ENCODE data around the gene SAMD8.
A peak's percentile ranks its signal among the peaks of the same experiment; 100 is the strongest.
"Not testable (repeated sequence)": the region's sequence is repeated elsewhere in the genome, so short reads cannot be mapped to it uniquely, and the experiment has no call there.

The SAMD8 gene

DNA sequence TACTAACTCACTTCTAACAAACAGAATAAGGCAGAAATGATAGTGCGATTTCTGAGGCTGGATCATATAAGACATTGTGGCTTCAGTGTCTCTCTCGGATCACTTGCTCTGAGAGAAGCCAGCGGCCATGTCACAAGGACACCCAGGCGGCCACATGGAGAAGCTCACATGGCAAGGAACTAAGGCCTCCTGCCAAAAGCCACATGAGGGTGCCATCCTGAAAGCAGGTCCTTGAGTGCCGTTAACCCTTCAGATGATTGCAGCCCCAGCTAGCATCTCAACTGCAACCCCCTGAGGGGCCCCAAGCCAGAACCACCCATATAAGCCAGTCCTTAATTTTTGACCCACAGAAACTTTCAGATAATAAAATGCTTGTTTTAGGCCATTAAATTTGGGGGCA lies 92.3 kb downstream of the SAMD8 start:
- in situ Hi-C loops (cut with HindIII; ENCODE audit: low pct_ligation_motif_present, low pct_unique_long_range_greater_than_20kb, low sequenced_read_pairs), result no loop called here
- no peak for DNase-seq

DNA sequence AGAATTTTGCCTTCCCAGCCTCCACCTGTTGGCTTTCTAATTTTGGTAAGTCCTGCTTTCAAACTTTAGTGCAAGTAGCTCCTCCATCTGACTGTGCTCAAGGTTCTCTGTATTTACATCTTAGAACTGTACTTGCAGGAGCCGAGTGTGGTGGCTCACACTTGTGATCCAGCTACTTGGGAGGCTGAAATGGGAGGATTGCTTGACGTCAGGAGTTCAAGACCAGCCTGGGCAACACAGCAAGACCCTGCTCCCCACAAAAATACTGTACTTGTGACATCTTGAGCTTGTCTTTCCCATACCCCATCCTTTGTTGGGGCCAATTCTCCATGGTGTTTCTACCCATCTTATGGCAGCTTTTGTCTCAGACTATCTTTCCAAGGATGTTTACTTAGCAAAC lies 94.5 kb downstream of the SAMD8 start:
- in situ Hi-C loops (cut with HindIII; ENCODE audit: low pct_ligation_motif_present, low pct_unique_long_range_greater_than_20kb, low sequenced_read_pairs), result no loop called here
- no peak for DNase-seq

- DNase-seq; in situ Hi-C loops (cut with HindIII; ENCODE audit: low pct_ligation_motif_present, low pct_unique_long_range_greater_than_20kb, low sequenced_read_pairs): not testable (repeated sequence)
Measured at GRCh38 chr10:75206638-75207037, 95.2 kb downstream of the SAMD8 start.

- no peak for DNase-seq
- in situ Hi-C loops (cut with HindIII; ENCODE audit: low pct_ligation_motif_present, low pct_unique_long_range_greater_than_20kb, low sequenced_read_pairs), result no loop called here
Measured at GRCh38 chr10:75207079-75207856, 95.8 kb downstream of the SAMD8 start.

DNA sequence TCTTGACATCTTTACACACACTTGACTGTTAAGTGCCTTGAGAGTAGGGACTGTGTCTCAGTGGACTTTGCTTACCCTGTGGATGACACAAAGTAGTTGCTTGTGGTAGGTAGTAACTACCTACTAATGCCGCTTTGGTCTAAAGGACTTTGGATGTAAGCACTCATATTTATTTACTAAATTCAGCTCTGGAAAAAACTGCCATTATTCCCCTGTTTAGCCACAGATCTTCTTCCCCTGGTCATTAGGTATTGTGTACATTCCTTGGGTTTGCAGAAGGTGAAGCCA lies 96.3 kb downstream of the SAMD8 start:
- in situ Hi-C loops (cut with HindIII; ENCODE audit: low pct_ligation_motif_present, low pct_unique_long_range_greater_than_20kb, low sequenced_read_pairs), result no loop called here
- no peak for DNase-seq

DNA sequence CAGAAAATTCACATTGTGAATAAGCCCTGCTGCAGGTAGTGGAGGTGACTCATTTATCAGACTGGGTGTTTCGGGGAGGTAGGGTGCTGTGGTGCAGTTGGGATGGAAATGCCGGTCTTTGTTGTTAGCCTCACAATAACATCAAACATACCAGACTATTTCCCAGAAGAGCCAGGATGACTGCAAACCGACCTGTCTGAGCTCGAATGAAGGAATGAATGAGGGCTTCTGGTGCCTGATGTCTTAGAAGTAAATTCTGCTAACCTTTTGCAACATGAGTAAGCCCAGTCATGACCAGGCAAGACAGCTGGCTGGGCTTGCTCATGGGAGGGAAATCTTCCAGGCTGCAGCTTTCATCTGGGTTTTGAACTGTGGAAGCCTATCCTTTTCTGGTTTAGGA lies 96.7 kb downstream of the SAMD8 start:
- DNase-seq, result no peak
- in situ Hi-C loops (cut with HindIII; ENCODE audit: low pct_ligation_motif_present, low pct_unique_long_range_greater_than_20kb, low sequenced_read_pairs), result no loop called here

- in situ Hi-C loops (cut with HindIII; ENCODE audit: low pct_ligation_motif_present, low pct_unique_long_range_greater_than_20kb, low sequenced_read_pairs), result no loop called here
- no peak for DNase-seq
Measured at GRCh38 chr10:75209086-75209920, 97.8 kb downstream of the SAMD8 start.

GRCh38 chr10:75209921-75210281 lies 98.4 kb downstream of the SAMD8 start:
- in situ Hi-C loops (cut with HindIII; ENCODE audit: low pct_ligation_motif_present, low pct_unique_long_range_greater_than_20kb, low sequenced_read_pairs), result no loop called here
- peak; percentile 72 for DNase-seq

GRCh38 chr10:75210282-75211006 lies 99.0 kb downstream of the SAMD8 start, which contains the start of gene VDAC2:
Gene VDAC2 (plus strand): TSS chr10:75210796. CDS start chr10:75211159, 363 bp downstream.
- in situ Hi-C loops (cut with HindIII; ENCODE audit: low pct_ligation_motif_present, low pct_unique_long_range_greater_than_20kb, low sequenced_read_pairs), result no loop called here

DNA sequence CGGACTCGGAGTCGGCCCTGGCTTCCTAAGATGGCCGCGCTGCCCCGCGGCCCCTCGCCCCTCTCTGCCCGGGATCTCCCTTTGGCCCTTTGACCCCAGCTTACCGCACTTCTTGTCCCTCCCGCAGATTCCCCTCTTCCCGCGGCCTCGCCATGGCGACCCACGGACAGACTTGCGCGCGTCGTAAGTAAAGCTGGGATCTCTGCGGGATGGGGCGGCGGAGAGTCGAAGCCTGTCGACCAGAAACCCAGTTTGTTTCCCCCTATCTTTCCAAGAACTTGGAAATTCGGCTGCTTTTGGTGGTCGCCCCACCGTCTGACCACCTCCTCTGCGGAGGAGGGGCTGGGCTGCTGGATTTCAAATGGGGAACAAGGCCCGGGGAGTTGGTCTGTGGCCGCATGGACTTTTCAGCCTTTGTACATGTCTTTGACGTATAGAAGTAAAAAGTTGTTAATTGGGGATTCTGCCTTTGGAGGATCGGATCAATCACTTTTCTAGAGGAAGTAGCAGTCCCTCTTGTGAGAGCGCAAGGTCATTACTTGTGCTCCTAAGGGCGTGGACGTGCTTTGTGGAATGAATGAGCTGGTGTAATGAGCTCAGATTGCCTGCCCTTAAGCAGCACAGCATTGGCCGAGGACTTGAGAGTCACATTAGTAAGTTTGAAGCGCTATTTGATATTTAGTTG lies 99.7 kb downstream of the SAMD8 start:
- in situ Hi-C loops (cut with HindIII; ENCODE audit: low pct_ligation_motif_present, low pct_unique_long_range_greater_than_20kb, low sequenced_read_pairs), result no loop called here
- DNase-seq, result peak; percentile 62

More at GRCh38 chr10:75210282-75211006, 99.0 kb downstream of the SAMD8 start, which contains the start of gene VDAC2:
- DNase-seq, result peak; percentile 88

DNA sequence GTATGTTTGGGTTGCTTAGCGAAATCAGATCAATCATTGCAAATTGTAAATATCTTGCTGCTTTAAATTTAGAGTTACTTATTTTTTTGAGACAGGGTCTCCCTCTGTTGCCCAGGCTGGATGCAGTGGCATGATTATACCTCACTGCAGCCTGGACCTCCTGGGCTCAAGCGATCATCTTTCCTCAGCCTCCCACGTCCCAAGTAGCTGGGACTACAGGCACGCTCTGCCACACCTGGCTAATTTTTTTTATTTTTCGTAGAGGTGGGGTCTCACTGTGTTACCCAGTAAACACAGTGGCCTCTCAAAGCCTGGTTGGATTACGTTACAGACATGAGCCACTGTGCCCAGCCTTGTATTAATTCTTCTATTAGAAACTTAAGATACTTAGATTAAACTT lies 100.9 kb downstream of the SAMD8 start:
- DNase-seq, result no peak
- in situ Hi-C loops (cut with HindIII; ENCODE audit: low pct_ligation_motif_present, low pct_unique_long_range_greater_than_20kb, low sequenced_read_pairs), result no loop called here

DNA sequence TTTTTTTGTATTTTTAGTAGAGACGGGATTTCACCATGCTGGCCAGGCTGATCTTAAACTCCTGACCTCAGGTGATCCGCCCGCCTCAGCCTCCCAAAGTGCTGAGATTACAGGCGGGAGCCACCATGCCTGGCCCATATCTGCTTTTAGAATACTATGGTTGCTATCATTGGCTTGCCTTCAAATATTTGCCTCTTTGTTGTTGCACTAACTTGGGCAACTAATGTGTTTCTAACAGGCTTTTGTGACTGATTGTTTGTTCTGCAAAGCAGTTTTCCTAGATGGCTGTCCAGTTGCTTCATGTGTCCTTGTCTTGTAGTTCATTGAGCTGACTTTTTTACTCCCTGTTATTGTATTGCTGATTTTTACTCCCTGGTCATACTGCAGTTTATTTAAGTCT lies 108.8 kb downstream of the SAMD8 start:
- no peak for DNase-seq
- in situ Hi-C loops (cut with HindIII; ENCODE audit: low pct_ligation_motif_present, low pct_unique_long_range_greater_than_20kb, low sequenced_read_pairs), result no loop called here

GRCh38 chr10:75221492-75221891 lies 110.0 kb downstream of the SAMD8 start:
- DNase-seq; in situ Hi-C loops (cut with HindIII; ENCODE audit: low pct_ligation_motif_present, low pct_unique_long_range_greater_than_20kb, low sequenced_read_pairs): not testable (repeated sequence)

DNA sequence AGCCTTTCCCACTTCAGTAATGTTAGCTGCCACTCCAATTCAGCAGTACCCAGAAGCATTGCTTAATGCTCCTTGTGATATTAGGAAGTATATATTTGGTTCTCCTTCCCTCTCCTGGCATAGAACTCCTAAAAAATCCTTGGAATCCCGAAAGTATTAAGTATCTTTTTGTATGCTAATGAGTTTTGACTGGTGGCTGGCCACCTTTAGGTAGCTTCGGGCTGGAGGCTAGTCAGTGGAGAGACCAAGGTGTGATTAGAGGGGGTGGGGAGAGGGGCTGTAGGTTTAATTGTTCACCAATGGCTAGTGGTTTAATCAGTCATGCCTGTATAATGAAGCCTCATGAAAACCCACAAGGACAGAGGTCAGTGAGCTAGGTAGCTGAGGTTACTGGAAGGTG lies 112.1 kb downstream of the SAMD8 start:
- no peak for DNase-seq
- in situ Hi-C loops (cut with HindIII; ENCODE audit: low pct_ligation_motif_present, low pct_unique_long_range_greater_than_20kb, low sequenced_read_pairs), result no loop called here

DNA sequence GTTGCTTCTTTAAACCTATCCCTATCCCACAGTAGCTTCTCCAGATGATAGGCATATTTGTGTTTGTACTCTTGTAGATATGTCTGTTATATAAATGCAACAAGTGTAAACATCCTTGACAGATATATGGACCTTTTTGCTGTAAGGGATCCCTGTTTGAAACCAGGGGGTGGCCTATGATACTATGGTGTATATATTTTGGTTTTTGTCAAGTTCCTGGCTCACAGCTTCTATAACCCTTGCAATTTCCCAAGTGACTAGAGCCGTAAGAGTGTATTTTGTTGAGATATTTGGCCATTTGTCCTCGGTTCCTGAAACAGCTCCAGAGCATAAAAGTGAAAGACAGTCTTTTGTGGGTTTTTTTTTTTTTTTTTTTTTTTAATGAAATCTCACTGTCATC lies 114.6 kb downstream of the SAMD8 start:
- in situ Hi-C loops (cut with HindIII; ENCODE audit: low pct_ligation_motif_present, low pct_unique_long_range_greater_than_20kb, low sequenced_read_pairs), result no loop called here
- no peak for DNase-seq

DNA sequence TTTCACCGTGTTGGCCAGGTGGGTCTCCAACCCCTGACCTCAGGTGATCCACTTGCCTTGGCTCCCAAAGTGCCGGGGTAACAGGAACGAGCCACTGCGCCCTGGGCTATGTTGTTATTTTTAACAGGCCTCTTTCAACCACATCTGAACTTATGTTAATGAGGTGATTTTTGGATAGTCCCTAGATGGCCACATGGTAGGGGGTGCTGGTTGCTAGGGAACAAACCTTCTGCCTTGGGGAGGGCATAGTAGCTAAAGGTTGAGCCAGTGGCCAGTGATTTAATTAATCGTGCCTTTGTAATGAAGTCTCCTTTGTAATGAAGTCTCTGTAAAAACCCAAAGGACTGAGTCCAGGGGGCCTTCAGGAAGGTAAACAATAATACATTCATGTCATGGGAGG lies 115.2 kb downstream of the SAMD8 start:
- in situ Hi-C loops (cut with HindIII; ENCODE audit: low pct_ligation_motif_present, low pct_unique_long_range_greater_than_20kb, low sequenced_read_pairs), result no loop called here
- no peak for DNase-seq

DNA sequence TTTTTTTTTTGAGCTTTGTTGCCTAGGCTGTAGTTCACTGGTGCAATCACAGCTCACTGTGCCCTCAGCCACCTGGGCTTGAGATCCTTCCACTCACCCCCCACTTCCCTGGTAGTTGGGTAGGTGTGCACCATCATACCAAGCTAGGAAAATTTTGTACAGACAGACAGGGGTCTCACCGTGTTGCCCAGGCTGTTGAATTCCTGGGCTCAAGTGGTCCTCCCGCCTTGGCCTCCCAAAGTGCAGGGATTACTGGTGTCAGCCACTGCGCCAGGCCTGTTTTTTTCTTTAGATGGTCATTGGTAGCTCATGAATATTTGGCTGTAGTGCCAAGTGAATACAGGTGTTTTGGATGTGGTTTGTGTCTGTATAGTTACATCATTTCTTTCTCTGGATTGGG lies 116.8 kb downstream of the SAMD8 start:
- no peak for DNase-seq
- in situ Hi-C loops (cut with HindIII; ENCODE audit: low pct_ligation_motif_present, low pct_unique_long_range_greater_than_20kb, low sequenced_read_pairs), result no loop called here

DNA sequence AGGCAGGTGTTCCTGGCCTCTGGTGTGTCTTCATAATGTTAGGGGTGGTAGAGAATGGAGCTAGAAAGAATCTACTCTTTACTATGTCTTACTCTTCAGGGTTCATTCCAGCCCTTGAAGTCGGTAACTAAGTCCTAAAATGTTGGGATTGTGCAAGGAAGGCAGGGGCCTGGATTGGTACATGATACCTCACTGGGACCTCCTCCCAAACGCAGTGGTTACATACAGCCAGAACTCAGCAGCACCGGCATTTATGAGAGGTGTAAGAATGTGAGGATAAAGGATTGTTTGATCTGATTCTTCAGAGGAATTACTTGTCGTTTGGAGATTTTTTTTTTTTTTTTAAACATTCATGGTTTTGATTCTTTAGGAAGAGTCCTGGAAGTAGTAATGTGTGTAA lies 117.4 kb downstream of the SAMD8 start:
- in situ Hi-C loops (cut with HindIII; ENCODE audit: low pct_ligation_motif_present, low pct_unique_long_range_greater_than_20kb, low sequenced_read_pairs), result no loop called here
- DNase-seq, result no peak

DNA sequence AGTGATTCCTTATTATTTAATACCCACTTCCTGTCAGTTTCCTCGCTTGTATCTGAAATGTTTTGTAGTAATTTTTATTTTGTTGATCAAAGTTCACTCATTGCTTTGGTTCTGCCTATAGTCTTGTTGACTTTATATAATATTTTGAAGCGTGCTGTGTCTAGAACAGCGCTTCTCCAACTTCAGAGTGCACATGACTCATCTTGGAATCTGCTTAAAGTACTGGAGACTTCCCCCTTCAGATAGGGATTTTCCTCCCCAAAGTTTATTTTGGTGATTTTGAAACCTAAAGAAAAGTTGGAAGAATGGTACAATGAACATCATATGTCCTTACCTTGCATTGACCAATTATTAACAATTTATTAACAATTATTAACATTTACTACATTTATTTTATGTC lies 118.5 kb downstream of the SAMD8 start:
- in situ Hi-C loops (cut with HindIII; ENCODE audit: low pct_ligation_motif_present, low pct_unique_long_range_greater_than_20kb, low sequenced_read_pairs), result no loop called here
- DNase-seq, result peak; percentile 47
